ENCODE measurements around the gene LAS1L. TPM values are rescaled to one million over a fixed set of nuclear protein-coding genes. Genes with fewer than 3 reads are reported as not detected.
"Not testable (repeated sequence)": the region's sequence is repeated elsewhere in the genome, so short reads cannot be mapped to it uniquely, and the experiment has no call there.

LAS1L gene
- total and polyA plus RNA-seq, 8 donors, result 1.4 to 23.7 (median 18.8) TPM

DNA sequence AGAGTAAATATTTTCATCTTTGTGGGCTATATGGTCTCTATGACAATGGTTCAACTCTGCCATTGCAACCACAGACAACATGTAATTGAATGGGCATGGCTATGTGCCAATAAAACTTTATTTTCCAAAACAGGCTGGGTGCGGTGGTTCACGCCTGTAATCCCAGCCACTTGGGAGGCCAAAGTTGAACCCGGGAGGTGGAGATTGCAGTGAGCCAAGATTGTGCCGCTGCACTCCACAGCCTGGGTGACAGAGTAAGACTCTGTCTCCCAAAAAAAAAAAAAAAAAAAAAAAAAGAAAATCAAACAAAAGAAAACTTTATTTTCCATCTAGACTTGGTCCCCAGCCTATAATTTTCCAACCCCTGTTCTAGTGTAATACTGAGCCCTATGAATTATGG is 38.4 kb upstream of the LAS1L start:
- Histone ChIP-seq H3K4me1 (no peaks in the 10 kb centered on the region), H3K4me3 (no peak overlapping the region), H3K9me3 (no peaks in the 10 kb centered on the region), H3K27ac (no peak overlapping the region), H3K36me3 (no peaks in the 10 kb centered on the region), H3K27me3 (peaks cover 0 to 15% (median 0%) of the 10 kb centered on the region in 3 donors)
- intact Hi-C loops (cut with DNase I; ENCODE audit: low total_unique reads), result no loop called here
- no peak for DNase-seq
- TF ChIP-seq, protein P1, sequence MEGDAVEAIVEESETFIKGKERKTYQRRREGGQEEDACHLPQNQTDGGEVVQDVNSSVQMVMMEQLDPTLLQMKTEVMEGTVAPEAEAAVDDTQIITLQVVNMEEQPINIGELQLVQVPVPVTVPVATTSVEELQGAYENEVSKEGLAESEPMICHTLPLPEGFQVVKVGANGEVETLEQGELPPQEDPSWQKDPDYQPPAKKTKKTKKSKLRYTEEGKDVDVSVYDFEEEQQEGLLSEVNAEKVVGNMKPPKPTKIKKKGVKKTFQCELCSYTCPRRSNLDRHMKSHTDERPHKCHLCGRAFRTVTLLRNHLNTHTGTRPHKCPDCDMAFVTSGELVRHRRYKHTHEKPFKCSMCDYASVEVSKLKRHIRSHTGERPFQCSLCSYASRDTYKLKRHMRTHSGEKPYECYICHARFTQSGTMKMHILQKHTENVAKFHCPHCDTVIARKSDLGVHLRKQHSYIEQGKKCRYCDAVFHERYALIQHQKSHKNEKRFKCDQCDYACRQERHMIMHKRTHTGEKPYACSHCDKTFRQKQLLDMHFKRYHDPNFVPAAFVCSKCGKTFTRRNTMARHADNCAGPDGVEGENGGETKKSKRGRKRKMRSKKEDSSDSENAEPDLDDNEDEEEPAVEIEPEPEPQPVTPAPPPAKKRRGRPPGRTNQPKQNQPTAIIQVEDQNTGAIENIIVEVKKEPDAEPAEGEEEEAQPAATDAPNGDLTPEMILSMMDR (IDR thresholded peaks at IDR 0.05), result no peak
- TF ChIP-seq POLR2AphosphoS5 (IDR thresholded peaks at IDR 0.05), result no peak
- TF ChIP-seq POLR2A (IDR thresholded peaks at IDR 0.05), result no peak
- no peak for TF ChIP-seq EP300 (IDR thresholded peaks at IDR 0.05)
- WGBS, 5 donors, result 85 to 95% (median 90%) methylated on average over 4 of the region's 4 CpGs; no CpG with 5 or more reads in 1 of the 5 donors

DNA sequence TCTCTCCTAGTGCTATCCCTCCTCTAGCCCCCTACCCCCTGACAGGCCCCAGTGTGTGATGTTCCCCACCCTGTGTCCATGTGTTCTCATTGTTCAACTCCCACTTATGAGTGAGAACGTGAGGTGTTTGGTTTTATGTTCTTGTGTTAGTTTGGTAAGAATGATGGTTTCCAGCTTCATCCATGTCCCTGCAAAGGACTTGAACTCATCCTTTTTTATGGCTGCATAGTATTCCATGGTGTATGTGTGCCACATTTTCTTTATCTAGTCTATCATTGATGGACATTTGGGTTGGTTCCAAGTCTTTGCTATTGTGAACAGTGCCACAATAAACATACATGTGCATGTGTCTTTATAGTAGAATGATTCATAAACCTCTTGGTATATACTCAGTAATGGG is 28.3 kb upstream of the LAS1L start:
- H3K4me3 ChIP-seq; DNase-seq; H3K27ac ChIP-seq; H3K27me3 ChIP-seq; intact Hi-C loops (cut with DNase I; ENCODE audit: low total_unique reads); H3K4me1 ChIP-seq; H3K36me3 ChIP-seq: not testable (repeated sequence)
- peaks cover 0 to 35% (median 6%) of the 10 kb centered on the region in 4 donors for H3K9me3 ChIP-seq
- 88 to 100% (median 89%) methylated on average over 1 of the region's 1 CpG for WGBS, 5 donors

DNA sequence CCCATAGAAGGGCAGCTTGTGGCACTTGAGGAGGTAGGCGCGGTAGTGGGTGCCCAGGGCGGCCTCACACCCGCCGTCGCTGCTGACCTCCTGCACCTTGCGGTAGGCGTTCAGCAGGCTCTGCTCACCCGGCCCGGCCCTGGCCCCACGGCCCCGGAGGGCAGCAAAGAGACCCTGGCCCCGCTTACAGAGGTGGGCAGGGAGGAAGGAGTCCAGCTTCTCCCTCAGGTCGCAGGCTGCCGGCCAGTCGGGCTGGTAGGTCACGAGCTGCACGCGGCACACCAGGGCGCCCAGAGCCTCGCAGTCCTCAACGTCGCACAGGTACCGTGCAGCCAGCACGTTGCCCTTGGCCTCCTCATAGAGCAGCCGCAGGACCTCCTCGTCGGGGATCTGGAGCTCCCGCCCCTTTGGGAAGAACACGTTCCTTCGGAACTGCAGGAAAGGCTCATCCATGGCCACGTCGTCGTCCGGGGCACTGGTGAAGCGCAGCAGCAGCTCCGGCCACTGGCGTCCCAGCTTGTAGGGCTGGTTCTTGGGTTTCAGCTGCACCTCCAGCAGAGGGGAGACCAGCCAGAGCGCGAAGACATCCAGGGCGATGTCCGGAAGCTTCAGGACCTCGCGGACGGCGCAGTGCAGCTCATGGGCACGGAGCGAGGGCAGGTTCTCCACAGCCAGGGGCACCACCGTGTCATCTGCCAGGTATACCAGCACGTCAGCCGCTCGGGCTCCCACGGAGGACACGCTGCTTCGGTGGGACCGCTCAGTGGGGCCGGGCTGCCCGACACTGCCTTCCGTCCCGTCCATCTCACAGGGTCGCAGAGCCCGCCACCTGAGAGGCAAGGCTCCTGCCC is 17.1 kb upstream of the LAS1L start:
- no peak for TF ChIP-seq EP300 (IDR thresholded peaks at IDR 0.05)
- no peak for TF ChIP-seq POLR2A (IDR thresholded peaks at IDR 0.05)
- no peak for TF ChIP-seq POLR2AphosphoS5 (IDR thresholded peaks at IDR 0.05)
- TF ChIP-seq, protein P1 (IDR thresholded peaks at IDR 0.05), result no peak
- H3K4me1 ChIP-seq, result no peaks in the 10 kb centered on the region
- no peak overlapping the region for H3K27ac ChIP-seq
- H3K36me3 ChIP-seq, result no peaks in the 10 kb centered on the region
- H3K9me3 ChIP-seq, result peaks cover 0 to 6% (median 0%) of the 10 kb centered on the region in 4 donors
- no peak overlapping the region for H3K4me3 ChIP-seq
- intact Hi-C loops (cut with DNase I; ENCODE audit: low total_unique reads), result no loop called here
- H3K27me3 ChIP-seq, result peaks cover 0 to 16% (median 0%) of the 10 kb centered on the region in 3 donors
- DNase-seq, result no peak
- 90 to 97% (median 94%) methylated on average over 24 to 62 of the region's 62 CpGs for WGBS, 5 donors

DNA sequence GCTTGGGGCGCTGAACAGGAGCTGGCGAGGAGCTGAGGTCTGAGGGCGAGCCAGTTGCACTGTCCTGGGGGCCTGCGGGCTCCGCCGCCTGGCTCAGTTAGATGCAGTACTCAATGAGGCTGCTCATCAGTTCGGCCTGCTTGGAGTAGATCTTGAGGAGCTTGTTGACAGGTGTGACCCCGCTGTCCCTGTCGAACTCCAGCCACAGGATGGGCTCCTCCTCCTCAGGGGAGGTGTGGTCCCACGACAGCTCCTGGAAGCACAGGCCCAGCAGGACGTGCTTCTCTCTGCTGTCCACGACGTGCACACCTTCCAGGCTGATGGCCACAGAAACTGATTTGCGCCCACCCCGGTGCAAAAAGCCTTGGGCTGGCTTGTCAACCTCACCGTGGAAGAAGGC is 16.5 kb upstream of the LAS1L start:
- 83 to 90% (median 89%) methylated on average over 6 to 16 of the region's 16 CpGs for WGBS, 5 donors
- DNase-seq, result no peak
- Histone ChIP-seq H3K27ac (no peak overlapping the region), H3K4me1 (no peaks in the 10 kb centered on the region), H3K4me3 (no peak overlapping the region), H3K36me3 (no peaks in the 10 kb centered on the region), H3K9me3 (peaks cover 0 to 6% (median 0%) of the 10 kb centered on the region in 4 donors), H3K27me3 (peaks cover 0 to 16% (median 0%) of the 10 kb centered on the region in 3 donors)
- TF ChIP-seq POLR2AphosphoS5 (IDR thresholded peaks at IDR 0.05) (no peak), POLR2A (IDR thresholded peaks at IDR 0.05) (no peak), EP300 (IDR thresholded peaks at IDR 0.05) (no peak)
- TF ChIP-seq, protein P1 (IDR thresholded peaks at IDR 0.05), result no peak
- intact Hi-C loops (cut with DNase I; ENCODE audit: low total_unique reads), result no loop called here

DNA sequence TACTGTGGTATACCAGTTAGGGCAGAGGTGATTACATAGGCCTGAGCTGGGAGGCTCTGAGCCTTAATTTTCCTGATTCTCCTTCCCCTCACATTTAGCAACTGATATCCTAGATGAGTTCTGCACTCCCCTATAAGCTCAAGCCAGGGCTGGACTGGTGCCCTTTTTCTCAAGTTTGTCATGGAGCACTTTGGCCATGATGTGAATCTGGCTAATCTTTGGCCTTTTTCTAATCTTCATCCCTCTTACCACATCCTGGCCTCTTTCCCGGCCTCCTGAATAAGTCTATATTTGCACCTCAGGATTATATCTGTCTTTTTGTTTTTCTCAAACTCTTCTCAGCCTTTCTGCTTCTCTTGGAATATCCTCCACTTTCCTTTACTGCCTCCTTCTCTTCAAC is 10.9 kb upstream of the LAS1L start:
- Histone ChIP-seq H3K27ac (no peak overlapping the region), H3K4me1 (no peaks in the 10 kb centered on the region), H3K9me3 (no peaks in the 10 kb centered on the region), H3K27me3 (peaks cover 0 to 5% (median 0%) of the 10 kb centered on the region in 3 donors), H3K4me3 (no peak overlapping the region), H3K36me3 (no peaks in the 10 kb centered on the region)
- no peak for DNase-seq
- 22 to 70% (median 43%) methylated on average over 1 of the region's 1 CpG for WGBS, 5 donors
- TF ChIP-seq, protein P1 (IDR thresholded peaks at IDR 0.05), result no peak
- TF ChIP-seq POLR2AphosphoS5 (IDR thresholded peaks at IDR 0.05) (no peak), EP300 (IDR thresholded peaks at IDR 0.05) (no peak), POLR2A (IDR thresholded peaks at IDR 0.05) (no peak)
- intact Hi-C loops (cut with DNase I; ENCODE audit: low total_unique reads), result no loop called here
